HEK293 (cell line): ENCODE measurements around the gene EYA2.

ENCODE experiments used
- CTCF ChIA-PET: fragments of 350-600 bp; formaldehyde crosslinking; extraction: SDS; loops from one replicate; lab custom pipeline; 2021; ENCODE audit warnings: antibody characterized with exemption; lab: Yijun Ruan, JAX
- POLR2A ChIA-PET: fragments of 300-600 bp; formaldehyde crosslinking; extraction: SDS; loops from one replicate; lab custom pipeline; 2020; ENCODE audit warnings: antibody characterized with exemption, inconsistent platforms; lab: Yijun Ruan, JAX
- H3K27ac ChIP-seq: fragments of 200-500 bp; sonication (Bioruptor generic); 2 replicates; pipeline ENCODE4 v1.5.1; 2014; ENCODE audit warnings: low read depth, low read length, control low read depth, inconsistent platforms; ENCODE audit errors: extremely low read depth
- H3K36me3 ChIP-seq, 2 experiments: fragments of 200-500 bp in 1 of 2; sonication (Bioruptor generic) in 1 of 2; 1 replicate in 1 of 2; 2 replicates in 1 of 2; pipeline ENCODE4 v1.5.1; 2014 to 2017; ENCODE audit warnings: inconsistent platforms in 2 of 2, low read length in 2 of 2; ENCODE audit not compliant: control insufficient read depth in 2 of 2, insufficient read depth in 1 of 2
- H3K4me1 ChIP-seq: fragments of 200-500 bp; sonication (Bioruptor generic); 2 replicates; pipeline ENCODE4 v1.5.1; 2014; ENCODE audit warnings: mild to moderate bottlenecking, low read length, inconsistent platforms; ENCODE audit not compliant: control insufficient read depth, insufficient read depth
- H3K4me3 ChIP-seq: 2 replicates; pipeline ENCODE4 v1.5.1; 2011; ENCODE audit warnings: low read depth, mild to moderate bottlenecking, control low read depth, low read length, moderate library complexity
- H3K9me3 ChIP-seq: fragments of 200-500 bp; sonication (Bioruptor generic); 2 replicates; pipeline ENCODE4 v1.5.1; 2014; ENCODE audit warnings: low read depth, low read length, inconsistent platforms; ENCODE audit not compliant: control insufficient read depth, insufficient read depth
- KLF17 ChIP-seq: fragments of 450-650 bp; formaldehyde crosslinking; IDR thresholded peaks from 2 replicates; pipeline ENCODE4 v1.5.1; 2016; ENCODE audit warnings: missing biosample characterization, missing genetic modification characterization
- ZBTB1 ChIP-seq: fragments of 450-650 bp; formaldehyde crosslinking; IDR thresholded peaks from 2 replicates; pipeline ENCODE4 v1.5.1; 2016; ENCODE audit warnings: missing biosample characterization, missing genetic modification characterization
- ZNF112 ChIP-seq: fragments of 450-650 bp; formaldehyde crosslinking; IDR thresholded peaks from 2 replicates; pipeline ENCODE4 v1.5.0; 2017; ENCODE audit warnings: missing biosample characterization, missing genetic modification characterization
- ZNF121 ChIP-seq: fragments of 450-650 bp; formaldehyde crosslinking; IDR thresholded peaks from 2 replicates; pipeline ENCODE4 v1.5.1; 2016; ENCODE audit warnings: missing biosample characterization, missing genetic modification characterization
- ZNF221 ChIP-seq: fragments of 450-650 bp; formaldehyde crosslinking; IDR thresholded peaks from 2 replicates; pipeline ENCODE4 v1.5.1; 2017; ENCODE audit warnings: missing biosample characterization, missing genetic modification characterization, borderline replicate concordance
- ZNF274 ChIP-seq, 2 experiments: fragments of 200-500 bp in 1 of 2; fragments of 450-650 bp in 1 of 2; sonication (Bioruptor generic) in 1 of 2; formaldehyde crosslinking in 1 of 2; IDR thresholded peaks; 2 replicates each; pipeline versions ENCODE4 v1.5.1 to v1.6.1; 2014 to 2016; ENCODE audit warnings: borderline replicate concordance in 1 of 2, inconsistent platforms in 1 of 2, low read length in 1 of 2, missing biosample characterization in 1 of 2, missing genetic modification characterization in 1 of 2
- ZNF292 ChIP-seq: fragments of 450-650 bp; formaldehyde crosslinking; IDR thresholded peaks from 2 replicates; pipeline ENCODE4 v1.5.1; 2016; ENCODE audit warnings: low read depth, missing biosample characterization, missing genetic modification characterization, borderline replicate concordance
- ZNF341 ChIP-seq: fragments of 450-650 bp; formaldehyde crosslinking; IDR thresholded peaks from 2 replicates; pipeline ENCODE4; 2016; ENCODE audit warnings: low read depth, missing biosample characterization, missing genetic modification characterization
- ZNF510 ChIP-seq: fragments of 450-650 bp; formaldehyde crosslinking; IDR thresholded peaks from 2 replicates; pipeline ENCODE4 v1.5.1; 2018; ENCODE audit warnings: mild to moderate bottlenecking, missing genetic modification characterization, missing biosample characterization; ENCODE audit not compliant: insufficient replicate concordance
- ZNF561 ChIP-seq: fragments of 450-650 bp; IDR thresholded peaks from 2 replicates; pipeline ENCODE4 v1.5.1; 2018; ENCODE audit warnings: missing biosample characterization, missing genetic modification characterization, borderline replicate concordance
- ZNF585B ChIP-seq: fragments of 450-650 bp; formaldehyde crosslinking; IDR thresholded peaks from 2 replicates; pipeline ENCODE4 v1.5.1; 2016; ENCODE audit warnings: missing biosample characterization, missing genetic modification characterization
- ZNF621 ChIP-seq: fragments of 450-650 bp; formaldehyde crosslinking; IDR thresholded peaks from 2 replicates; pipeline ENCODE4 v1.5.1; 2017; ENCODE audit warnings: missing biosample characterization, missing genetic modification characterization
- ZNF701 ChIP-seq: fragments of 450-650 bp; formaldehyde crosslinking; IDR thresholded peaks from 2 replicates; pipeline ENCODE4 v1.5.1; 2016; ENCODE audit warnings: missing biosample characterization, missing genetic modification characterization
- ZNF792 ChIP-seq: fragments of 450-650 bp; formaldehyde crosslinking; IDR thresholded peaks from 2 replicates; pipeline ENCODE4 v1.5.1; 2016; ENCODE audit warnings: missing biosample characterization, missing genetic modification characterization
- TF ChIP-seq, protein P1 (sequence below): fragments of 450-650 bp; formaldehyde crosslinking; conservative IDR thresholded peaks from 2 replicates; pipeline ENCODE4 v1.5.1; 2016; ENCODE audit warnings: low read depth, missing biosample characterization, missing genetic modification characterization
- TF ChIP-seq, protein P2 (sequence below): fragments of 450-650 bp; formaldehyde crosslinking; IDR thresholded peaks from 2 replicates; pipeline ENCODE4 v1.5.1; 2016; ENCODE audit warnings: missing biosample characterization, missing genetic modification characterization
- TF ChIP-seq, protein P3 (sequence below): fragments of 450-650 bp; formaldehyde crosslinking; IDR thresholded peaks from 2 replicates; pipeline ENCODE4 v1.5.0; 2017; ENCODE audit warnings: missing biosample characterization, missing genetic modification characterization, borderline replicate concordance

The EYA2 gene

DNA sequence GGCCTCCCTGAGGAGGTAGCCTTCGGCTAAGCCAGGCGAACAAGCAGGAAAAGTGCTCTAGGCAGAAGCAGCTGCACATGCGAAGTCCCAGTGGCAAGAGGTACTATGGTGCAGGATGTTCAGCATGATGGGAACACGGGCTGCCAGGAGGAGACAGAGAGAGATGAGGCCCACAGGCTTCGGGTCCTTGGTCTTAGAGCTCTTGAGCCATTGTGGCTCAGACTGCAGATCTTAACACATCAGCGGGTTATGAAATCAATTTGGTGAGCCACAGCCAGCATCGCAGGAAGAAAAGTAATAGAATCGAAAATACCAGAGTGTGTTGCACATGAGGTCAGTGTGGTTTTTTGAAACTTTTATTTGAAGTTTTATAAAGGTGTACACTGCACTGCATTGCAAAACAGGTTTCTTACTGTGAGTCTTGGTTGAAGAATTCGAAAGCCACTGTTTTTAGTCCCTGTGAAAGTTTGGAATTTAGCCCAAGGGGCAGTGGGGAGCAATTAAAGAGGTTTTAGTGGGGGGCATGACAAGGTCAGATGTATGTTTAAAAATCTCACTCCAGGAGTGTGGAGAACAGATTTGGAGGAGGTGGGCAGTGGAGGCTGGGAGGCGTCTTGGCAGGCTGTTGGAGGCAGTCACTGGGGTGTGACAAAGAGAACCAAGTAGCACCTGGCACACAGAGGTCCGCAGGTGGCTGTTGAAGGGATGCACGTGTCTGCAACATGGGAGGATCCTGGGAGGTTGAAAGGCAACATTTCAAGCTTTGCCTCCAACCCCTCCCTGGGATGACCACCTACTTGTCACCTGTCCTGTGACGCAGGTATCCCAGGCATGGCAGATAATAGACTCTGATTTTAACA lies 69.3 kb downstream of the EYA2 start (continued):
- TF ChIP-seq, protein P1, sequence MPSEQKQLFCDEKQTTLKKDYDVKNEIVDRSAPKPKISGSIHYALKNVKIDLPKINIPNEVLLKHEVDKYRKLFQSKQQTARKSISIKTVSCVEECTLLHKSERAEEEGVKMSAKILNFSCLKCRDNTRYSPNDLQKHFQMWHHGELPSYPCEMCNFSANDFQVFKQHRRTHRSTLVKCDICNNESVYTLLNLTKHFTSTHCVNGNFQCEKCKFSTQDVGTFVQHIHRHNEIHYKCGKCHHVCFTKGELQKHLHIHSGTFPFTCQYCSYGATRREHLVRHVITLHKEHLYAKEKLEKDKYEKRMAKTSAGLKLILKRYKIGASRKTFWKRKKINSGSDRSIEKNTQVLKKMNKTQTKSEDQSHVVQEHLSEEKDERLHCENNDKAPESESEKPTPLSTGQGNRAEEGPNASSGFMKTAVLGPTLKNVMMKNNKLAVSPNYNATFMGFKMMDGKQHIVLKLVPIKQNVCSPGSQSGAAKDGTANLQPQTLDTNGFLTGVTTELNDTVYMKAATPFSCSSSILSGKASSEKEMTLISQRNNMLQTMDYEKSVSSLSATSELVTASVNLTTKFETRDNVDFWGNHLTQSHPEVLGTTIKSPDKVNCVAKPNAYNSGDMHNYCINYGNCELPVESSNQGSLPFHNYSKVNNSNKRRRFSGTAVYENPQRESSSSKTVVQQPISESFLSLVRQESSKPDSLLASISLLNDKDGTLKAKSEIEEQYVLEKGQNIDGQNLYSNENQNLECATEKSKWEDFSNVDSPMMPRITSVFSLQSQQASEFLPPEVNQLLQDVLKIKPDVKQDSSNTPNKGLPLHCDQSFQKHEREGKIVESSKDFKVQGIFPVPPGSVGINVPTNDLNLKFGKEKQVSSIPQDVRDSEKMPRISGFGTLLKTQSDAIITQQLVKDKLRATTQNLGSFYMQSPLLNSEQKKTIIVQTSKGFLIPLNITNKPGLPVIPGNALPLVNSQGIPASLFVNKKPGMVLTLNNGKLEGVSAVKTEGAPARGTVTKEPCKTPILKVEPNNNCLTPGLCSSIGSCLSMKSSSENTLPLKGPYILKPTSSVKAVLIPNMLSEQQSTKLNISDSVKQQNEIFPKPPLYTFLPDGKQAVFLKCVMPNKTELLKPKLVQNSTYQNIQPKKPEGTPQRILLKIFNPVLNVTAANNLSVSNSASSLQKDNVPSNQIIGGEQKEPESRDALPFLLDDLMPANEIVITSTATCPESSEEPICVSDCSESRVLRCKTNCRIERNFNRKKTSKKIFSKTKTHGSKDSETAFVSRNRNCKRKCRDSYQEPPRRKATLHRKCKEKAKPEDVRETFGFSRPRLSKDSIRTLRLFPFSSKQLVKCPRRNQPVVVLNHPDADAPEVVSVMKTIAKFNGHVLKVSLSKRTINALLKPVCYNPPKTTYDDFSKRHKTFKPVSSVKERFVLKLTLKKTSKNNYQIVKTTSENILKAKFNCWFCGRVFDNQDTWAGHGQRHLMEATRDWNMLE (tag by site-specific recombination), result no peak
- TF ChIP-seq ZNF621 (no peak), ZBTB1 (tag by site-specific recombination) (no peak), ZNF341 (tag by site-specific recombination) (no peak), ZNF112 (no peak)
- TF ChIP-seq, protein P2, sequence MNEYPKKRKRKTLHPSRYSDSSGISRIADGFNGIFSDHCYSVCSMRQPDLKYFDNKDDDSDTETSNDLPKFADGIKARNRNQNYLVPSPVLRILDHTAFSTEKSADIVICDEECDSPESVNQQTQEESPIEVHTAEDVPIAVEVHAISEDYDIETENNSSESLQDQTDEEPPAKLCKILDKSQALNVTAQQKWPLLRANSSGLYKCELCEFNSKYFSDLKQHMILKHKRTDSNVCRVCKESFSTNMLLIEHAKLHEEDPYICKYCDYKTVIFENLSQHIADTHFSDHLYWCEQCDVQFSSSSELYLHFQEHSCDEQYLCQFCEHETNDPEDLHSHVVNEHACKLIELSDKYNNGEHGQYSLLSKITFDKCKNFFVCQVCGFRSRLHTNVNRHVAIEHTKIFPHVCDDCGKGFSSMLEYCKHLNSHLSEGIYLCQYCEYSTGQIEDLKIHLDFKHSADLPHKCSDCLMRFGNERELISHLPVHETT (tag by site-specific recombination), result no peak

GRCh38 chr20:46964618-46965455 lies 70.2 kb downstream of the EYA2 start:
- ChIA-PET CTCF (interaction anchor here (0.6 kb wide), 1 partner anchor 131 kb away, joined by 3 read pairs; no protein-coding TSS in a partner anchor), POLR2A (no interaction called here)
- H3K36me3 ChIP-seq, result no peaks in the 10 kb centered on the region
- H3K9me3 ChIP-seq, result no peaks in the 10 kb centered on the region
- H3K27ac ChIP-seq, result no peak overlapping the region
- no peaks in the 10 kb centered on the region for H3K4me1 ChIP-seq
- no peak overlapping the region for H3K4me3 ChIP-seq
- TF ChIP-seq, protein P3, sequence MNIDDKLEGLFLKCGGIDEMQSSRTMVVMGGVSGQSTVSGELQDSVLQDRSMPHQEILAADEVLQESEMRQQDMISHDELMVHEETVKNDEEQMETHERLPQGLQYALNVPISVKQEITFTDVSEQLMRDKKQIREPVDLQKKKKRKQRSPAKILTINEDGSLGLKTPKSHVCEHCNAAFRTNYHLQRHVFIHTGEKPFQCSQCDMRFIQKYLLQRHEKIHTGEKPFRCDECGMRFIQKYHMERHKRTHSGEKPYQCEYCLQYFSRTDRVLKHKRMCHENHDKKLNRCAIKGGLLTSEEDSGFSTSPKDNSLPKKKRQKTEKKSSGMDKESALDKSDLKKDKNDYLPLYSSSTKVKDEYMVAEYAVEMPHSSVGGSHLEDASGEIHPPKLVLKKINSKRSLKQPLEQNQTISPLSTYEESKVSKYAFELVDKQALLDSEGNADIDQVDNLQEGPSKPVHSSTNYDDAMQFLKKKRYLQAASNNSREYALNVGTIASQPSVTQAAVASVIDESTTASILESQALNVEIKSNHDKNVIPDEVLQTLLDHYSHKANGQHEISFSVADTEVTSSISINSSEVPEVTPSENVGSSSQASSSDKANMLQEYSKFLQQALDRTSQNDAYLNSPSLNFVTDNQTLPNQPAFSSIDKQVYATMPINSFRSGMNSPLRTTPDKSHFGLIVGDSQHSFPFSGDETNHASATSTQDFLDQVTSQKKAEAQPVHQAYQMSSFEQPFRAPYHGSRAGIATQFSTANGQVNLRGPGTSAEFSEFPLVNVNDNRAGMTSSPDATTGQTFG (tag by site-specific recombination), result no peak
- TF ChIP-seq ZNF701 (no peak), ZNF561 (tag by site-specific recombination) (no peak), ZNF510 (no peak), KLF17 (tag by site-specific recombination) (no peak), ZNF792 (no peak), ZNF585B (no peak), ZNF292 (tag by site-specific recombination) (no peak), ZNF121 (tag by site-specific recombination) (no peak), ZNF274 (IDR thresholded peaks at IDR 0.05; ENCODE audit: low read length) (no peak), ZNF274 (tag by site-specific recombination; IDR thresholded peaks at IDR 0.05; ENCODE audit: borderline replicate concordance) (no peak), ZNF221 (tag by site-specific recombination) (no peak)
- TF ChIP-seq, protein P1 (tag by site-specific recombination), result no peak
